ENCODE results near the gene TAF1C. TPM values are rescaled to one million over a fixed set of nuclear protein-coding genes. Genes with fewer than 3 reads are reported as not detected.

The TAF1C gene
- polyA plus RNA-seq, 2 of the 4 experiments (the other 2 are of a cell fraction) = 13.2 to 38.6 TPM

GRCh38 chr16:84179612-84180320 is 7.1 kb downstream of the TAF1C start:
- Histone ChIP-seq H3K4me2 (no peak overlapping the region), H3K9me3 (no peaks in the 10 kb centered on the region), H3K27ac (no peak overlapping the region), H3K4me3 (no peak overlapping the region), H3K4me1 (peaks cover 29% of the 10 kb centered on the region)
- ATAC-seq = no peak
- FAIRE-seq = no peak
- WGBS (ENCODE audit: missing lambda C conversion rate) = 85% methylated on average over 30 of the region's 33 CpGs
- CTCF ChIA-PET = interaction anchor here (1.1 to 11.7 kb wide), 8 partner anchors 10 to 304 kb away, joined by 3 to 92 read pairs (median 7); partner anchors contain the start of gene MBTPS1
- POLR2A ChIA-PET = no interaction called here
- no peak for DNase-seq (ENCODE audit: low read depth in 1 of 2, low spot score in 1 of 2)
- no peak for TF ChIP-seq CHD2 (IDR thresholded peaks at IDR 0.05; ENCODE audit: low read length, partially characterized antibody)
- TF ChIP-seq HEYL (CRISPR knock-in tag; IDR thresholded peaks at IDR 0.05) = no peak
- no peak for TF ChIP-seq BHLHE40 (IDR thresholded peaks at IDR 0.05; ENCODE audit: low read depth, low read length)
- no peak for TF ChIP-seq RNF2 (IDR thresholded peaks at IDR 0.05; ENCODE audit: borderline replicate concordance, low read depth)
- no peak for TF ChIP-seq ZC3H11A (IDR thresholded peaks at IDR 0.05)
- TF ChIP-seq ZSCAN20 (CRISPR knock-in tag; IDR thresholded peaks at IDR 0.05) = no peak
- TF ChIP-seq, protein P1, sequence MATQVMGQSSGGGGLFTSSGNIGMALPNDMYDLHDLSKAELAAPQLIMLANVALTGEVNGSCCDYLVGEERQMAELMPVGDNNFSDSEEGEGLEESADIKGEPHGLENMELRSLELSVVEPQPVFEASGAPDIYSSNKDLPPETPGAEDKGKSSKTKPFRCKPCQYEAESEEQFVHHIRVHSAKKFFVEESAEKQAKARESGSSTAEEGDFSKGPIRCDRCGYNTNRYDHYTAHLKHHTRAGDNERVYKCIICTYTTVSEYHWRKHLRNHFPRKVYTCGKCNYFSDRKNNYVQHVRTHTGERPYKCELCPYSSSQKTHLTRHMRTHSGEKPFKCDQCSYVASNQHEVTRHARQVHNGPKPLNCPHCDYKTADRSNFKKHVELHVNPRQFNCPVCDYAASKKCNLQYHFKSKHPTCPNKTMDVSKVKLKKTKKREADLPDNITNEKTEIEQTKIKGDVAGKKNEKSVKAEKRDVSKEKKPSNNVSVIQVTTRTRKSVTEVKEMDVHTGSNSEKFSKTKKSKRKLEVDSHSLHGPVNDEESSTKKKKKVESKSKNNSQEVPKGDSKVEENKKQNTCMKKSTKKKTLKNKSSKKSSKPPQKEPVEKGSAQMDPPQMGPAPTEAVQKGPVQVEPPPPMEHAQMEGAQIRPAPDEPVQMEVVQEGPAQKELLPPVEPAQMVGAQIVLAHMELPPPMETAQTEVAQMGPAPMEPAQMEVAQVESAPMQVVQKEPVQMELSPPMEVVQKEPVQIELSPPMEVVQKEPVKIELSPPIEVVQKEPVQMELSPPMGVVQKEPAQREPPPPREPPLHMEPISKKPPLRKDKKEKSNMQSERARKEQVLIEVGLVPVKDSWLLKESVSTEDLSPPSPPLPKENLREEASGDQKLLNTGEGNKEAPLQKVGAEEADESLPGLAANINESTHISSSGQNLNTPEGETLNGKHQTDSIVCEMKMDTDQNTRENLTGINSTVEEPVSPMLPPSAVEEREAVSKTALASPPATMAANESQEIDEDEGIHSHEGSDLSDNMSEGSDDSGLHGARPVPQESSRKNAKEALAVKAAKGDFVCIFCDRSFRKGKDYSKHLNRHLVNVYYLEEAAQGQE (IDR thresholded peaks at IDR 0.05) = no peak
- TF ChIP-seq HOXB5 (CRISPR knock-in tag; IDR thresholded peaks at IDR 0.05) = no peak
- no peak for TF ChIP-seq PHF8 (IDR thresholded peaks at IDR 0.05; ENCODE audit: borderline replicate concordance, low read depth)
- TF ChIP-seq HDAC2 (IDR thresholded peaks at IDR 0.05) = no peak
- no peak for TF ChIP-seq JUN (IDR thresholded peaks at IDR 0.05)
- no peak for TF ChIP-seq FOSL2 (IDR thresholded peaks at IDR 0.05)
- no peak for TF ChIP-seq FOSL2 (CRISPR knock-in tag; IDR thresholded peaks at IDR 0.05)
- TF ChIP-seq, protein P2, sequence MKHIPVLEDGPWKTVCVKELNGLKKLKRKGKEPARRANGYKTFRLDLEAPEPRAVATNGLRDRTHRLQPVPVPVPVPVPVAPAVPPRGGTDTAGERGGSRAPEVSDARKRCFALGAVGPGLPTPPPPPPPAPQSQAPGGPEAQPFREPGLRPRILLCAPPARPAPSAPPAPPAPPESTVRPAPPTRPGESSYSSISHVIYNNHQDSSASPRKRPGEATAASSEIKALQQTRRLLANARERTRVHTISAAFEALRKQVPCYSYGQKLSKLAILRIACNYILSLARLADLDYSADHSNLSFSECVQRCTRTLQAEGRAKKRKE (CRISPR knock-in tag; IDR thresholded peaks at IDR 0.05; ENCODE audit: low read depth) = no peak
- no peak for TF ChIP-seq ESRRA (IDR thresholded peaks at IDR 0.05; ENCODE audit: borderline replicate concordance, low read length)
- no peak for TF ChIP-seq HOXB13 (CRISPR knock-in tag; IDR thresholded peaks at IDR 0.05; ENCODE audit: low read depth)
- TF ChIP-seq TP53 (CRISPR knock-in tag; IDR thresholded peaks at IDR 0.05) = no peak
- TF ChIP-seq CEBPB (IDR thresholded peaks at IDR 0.05) = no peak
- TF ChIP-seq JUNB (IDR thresholded peaks at IDR 0.05) = no peak
- TF ChIP-seq POLR2A (IDR thresholded peaks at IDR 0.05; ENCODE audit: low read length) = no peak

DNA sequence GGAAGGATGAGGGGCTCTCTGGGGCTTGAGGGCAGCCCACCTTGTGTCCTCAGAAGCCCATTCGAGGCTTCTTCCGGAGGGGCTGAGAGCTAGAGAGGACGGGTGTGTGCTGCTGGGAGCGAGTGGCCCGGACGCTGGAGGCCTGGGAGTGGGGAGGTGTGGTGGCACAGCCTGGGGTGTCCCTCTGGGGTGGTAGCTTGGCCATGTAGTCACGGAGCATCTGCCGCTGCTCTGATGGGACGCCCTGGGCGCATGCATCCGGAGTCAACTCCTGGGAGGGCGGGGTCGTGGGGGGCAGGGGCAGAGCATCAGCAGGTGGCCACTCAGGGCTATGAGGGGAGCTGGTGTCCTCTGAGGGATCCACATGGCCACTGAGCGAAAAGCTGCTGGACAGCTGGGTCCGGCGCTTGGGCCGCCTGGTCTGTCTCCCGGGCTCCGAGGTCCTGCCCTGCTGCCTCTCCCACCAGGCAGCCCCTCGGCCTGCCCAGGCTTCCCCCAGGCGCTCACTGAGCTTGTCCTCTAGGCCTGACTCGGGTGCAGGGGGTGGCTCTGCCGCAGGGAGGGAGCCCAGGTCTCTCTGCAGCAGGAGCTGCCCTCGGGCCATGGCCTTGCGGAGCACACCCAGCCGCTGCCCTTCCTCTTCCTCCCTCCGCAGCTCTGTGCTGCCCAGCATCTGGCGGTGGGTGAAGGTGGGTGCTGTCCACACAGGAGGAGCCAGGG is 7.8 kb downstream of the TAF1C start:
- Histone ChIP-seq H3K4me1 (peaks cover 29% of the 10 kb centered on the region), H3K4me2 (no peak overlapping the region), H3K9me3 (no peaks in the 10 kb centered on the region), H3K4me3 (no peak overlapping the region), H3K27ac (no peak overlapping the region)
- DNase-seq (ENCODE audit: low read depth in 1 of 2, low spot score in 1 of 2) = no peak
- WGBS (ENCODE audit: missing lambda C conversion rate) = 88% methylated on average over 11 of the region's 28 CpGs
- ChIA-PET POLR2A (interaction anchor here (0.7 to 1.1 kb wide), 2 partner anchors 8 to 62 kb away, joined by 3 to 4 read pairs; partner anchors contain the start of gene TAF1C), CTCF (interaction anchor here (0.9 to 11.7 kb wide), 12 partner anchors 8 to 305 kb away, joined by 3 to 92 read pairs (median 6); partner anchors contain the start of genes DNAAF1, HSDL1, MBTPS1 and TAF1C)
- no peak for ATAC-seq
- FAIRE-seq = no peak
- TF ChIP-seq RNF2 (IDR thresholded peaks at IDR 0.05; ENCODE audit: borderline replicate concordance, low read depth) (no peak), ZSCAN20 (CRISPR knock-in tag; IDR thresholded peaks at IDR 0.05) (no peak), EHMT2 (IDR thresholded peaks at IDR 0.05; ENCODE audit: low read depth) (no peak), E2F6 (IDR thresholded peaks at IDR 0.05; ENCODE audit: borderline replicate concordance, low read depth) (no peak), TP53 (CRISPR knock-in tag; IDR thresholded peaks at IDR 0.05) (no peak), FOXS1 (CRISPR knock-in tag; IDR thresholded peaks at IDR 0.05) (no peak), CEBPB (IDR thresholded peaks at IDR 0.05) (no peak), HEYL (CRISPR knock-in tag; IDR thresholded peaks at IDR 0.05) (no peak), HDAC2 (IDR thresholded peaks at IDR 0.05) (no peak), TFCP2L1 (CRISPR knock-in tag; IDR thresholded peaks at IDR 0.05) (no peak), ESRRA (IDR thresholded peaks at IDR 0.05; ENCODE audit: borderline replicate concordance, low read length) (no peak), JUNB (IDR thresholded peaks at IDR 0.05) (no peak)
- TF ChIP-seq, protein P3, sequence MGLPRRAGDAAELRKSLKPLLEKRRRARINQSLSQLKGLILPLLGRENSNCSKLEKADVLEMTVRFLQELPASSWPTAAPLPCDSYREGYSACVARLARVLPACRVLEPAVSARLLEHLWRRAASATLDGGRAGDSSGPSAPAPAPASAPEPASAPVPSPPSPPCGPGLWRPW (IDR thresholded peaks at IDR 0.05) = no peak
- TF ChIP-seq, protein P4, sequence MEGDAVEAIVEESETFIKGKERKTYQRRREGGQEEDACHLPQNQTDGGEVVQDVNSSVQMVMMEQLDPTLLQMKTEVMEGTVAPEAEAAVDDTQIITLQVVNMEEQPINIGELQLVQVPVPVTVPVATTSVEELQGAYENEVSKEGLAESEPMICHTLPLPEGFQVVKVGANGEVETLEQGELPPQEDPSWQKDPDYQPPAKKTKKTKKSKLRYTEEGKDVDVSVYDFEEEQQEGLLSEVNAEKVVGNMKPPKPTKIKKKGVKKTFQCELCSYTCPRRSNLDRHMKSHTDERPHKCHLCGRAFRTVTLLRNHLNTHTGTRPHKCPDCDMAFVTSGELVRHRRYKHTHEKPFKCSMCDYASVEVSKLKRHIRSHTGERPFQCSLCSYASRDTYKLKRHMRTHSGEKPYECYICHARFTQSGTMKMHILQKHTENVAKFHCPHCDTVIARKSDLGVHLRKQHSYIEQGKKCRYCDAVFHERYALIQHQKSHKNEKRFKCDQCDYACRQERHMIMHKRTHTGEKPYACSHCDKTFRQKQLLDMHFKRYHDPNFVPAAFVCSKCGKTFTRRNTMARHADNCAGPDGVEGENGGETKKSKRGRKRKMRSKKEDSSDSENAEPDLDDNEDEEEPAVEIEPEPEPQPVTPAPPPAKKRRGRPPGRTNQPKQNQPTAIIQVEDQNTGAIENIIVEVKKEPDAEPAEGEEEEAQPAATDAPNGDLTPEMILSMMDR (IDR thresholded peaks at IDR 0.05) = no peak
